Activated T-cell treated with anti-CD3 and anti-CD28 coated beads, Interleukin-2, amount 50 U/mL, for 1 hour (primary cell): ENCODE data around the gene CHURC1.

Experiments
- DNase-seq: peaks from one replicate; pipeline ENCODE4 v3.0.0-alpha.2; 2020

The CHURC1 gene

GRCh38 chr14:64940336-64940910 is 26.2 kb downstream of the CHURC1 start:
- DNase-seq: no peak

- DNase-seq: no peak
These were observed 28.4 kb downstream of the CHURC1 start, which contains the start of gene GPX2 for GRCh38 chr14:64942531-64943111. TSS of gene GPX2 (minus strand) at chr14:64942745. CDS start at chr14:64942726, 19 bp downstream.

- no peak for DNase-seq
These were observed 29.3 kb downstream of the CHURC1 start for GRCh38 chr14:64943556-64943955.

- DNase-seq: no peak
These were observed 29.8 kb downstream of the CHURC1 start for GRCh38 chr14:64944041-64944440.

- no peak for DNase-seq
These were observed 30.6 kb downstream of the CHURC1 start for GRCh38 chr14:64944861-64945260.

- no peak for DNase-seq
These were observed 31.4 kb downstream of the CHURC1 start for GRCh38 chr14:64945431-64946178.

GRCh38 chr14:64946310-64947045 is 32.2 kb downstream of the CHURC1 start:
- no peak for DNase-seq

GRCh38 chr14:64947710-64948611 is 33.7 kb downstream of the CHURC1 start:
- no peak for DNase-seq

- no peak for DNase-seq
These were observed 34.5 kb downstream of the CHURC1 start for GRCh38 chr14:64948612-64949210.

GRCh38 chr14:64950889-64951288 is 36.6 kb downstream of the CHURC1 start:
- no peak for DNase-seq

- no peak for DNase-seq
These were observed 37.0 kb downstream of the CHURC1 start for GRCh38 chr14:64951291-64951690.

GRCh38 chr14:64951724-64952123 is 37.5 kb downstream of the CHURC1 start:
- DNase-seq: no peak

- DNase-seq: no peak
These were observed 38.5 kb downstream of the CHURC1 start for GRCh38 chr14:64952598-64953309.

- no peak for DNase-seq
These were observed 39.0 kb downstream of the CHURC1 start for GRCh38 chr14:64953310-64953654.

GRCh38 chr14:64953661-64954060 is 39.4 kb downstream of the CHURC1 start:
- DNase-seq: no peak

- DNase-seq: no peak
These were observed 40.4 kb downstream of the CHURC1 start for GRCh38 chr14:64954491-64955240.

- no peak for DNase-seq
These were observed 41.0 kb downstream of the CHURC1 start for GRCh38 chr14:64955297-64955696.

- no peak for DNase-seq
These were observed 42.6 kb downstream of the CHURC1 start for GRCh38 chr14:64956697-64957406.

- DNase-seq: no peak
These were observed 43.9 kb downstream of the CHURC1 start for GRCh38 chr14:64958201-64958600.

GRCh38 chr14:64958743-64959142 is 44.5 kb downstream of the CHURC1 start:
- no peak for DNase-seq
